Astrocyte of the spinal cord (primary cell): Measurements from ENCODE around the gene BAIAP2.
"Not testable (repeated sequence)": the region's sequence is repeated elsewhere in the genome, so short reads cannot be mapped to it uniquely, and the experiment has no call there.

ENCODE experiments used
- DNase-seq: peaks from one replicate; pipeline ENCODE4 v3.0.0; 2011; ENCODE audit warnings: low read depth, low spot score
- H3K4me3 ChIP-seq: 2 replicates; pipeline ENCODE4 v1.5.1; 2011; ENCODE audit warnings: low read depth, mild to moderate bottlenecking, low read length, moderate library complexity
- CTCF ChIP-seq: IDR thresholded peaks from 2 replicates; pipeline ENCODE4 v1.5.1; 2012; ENCODE audit warnings: low read depth, mild to moderate bottlenecking, low read length, inconsistent platforms
- in situ Hi-C: cut with HindIII; loops from 2 replicates; pipeline ENCODE4 v1.10.0; 2017; ENCODE audit warnings: low sequenced_read_pairs

BAIAP2 gene

GRCh38 chr17:81143200-81143527, 108.2 kb downstream of the BAIAP2 start:
- in situ Hi-C loops = no loop called here
- no peak for TF ChIP-seq CTCF
- no peak overlapping the region for H3K4me3 ChIP-seq
- DNase-seq = no peak

DNA sequence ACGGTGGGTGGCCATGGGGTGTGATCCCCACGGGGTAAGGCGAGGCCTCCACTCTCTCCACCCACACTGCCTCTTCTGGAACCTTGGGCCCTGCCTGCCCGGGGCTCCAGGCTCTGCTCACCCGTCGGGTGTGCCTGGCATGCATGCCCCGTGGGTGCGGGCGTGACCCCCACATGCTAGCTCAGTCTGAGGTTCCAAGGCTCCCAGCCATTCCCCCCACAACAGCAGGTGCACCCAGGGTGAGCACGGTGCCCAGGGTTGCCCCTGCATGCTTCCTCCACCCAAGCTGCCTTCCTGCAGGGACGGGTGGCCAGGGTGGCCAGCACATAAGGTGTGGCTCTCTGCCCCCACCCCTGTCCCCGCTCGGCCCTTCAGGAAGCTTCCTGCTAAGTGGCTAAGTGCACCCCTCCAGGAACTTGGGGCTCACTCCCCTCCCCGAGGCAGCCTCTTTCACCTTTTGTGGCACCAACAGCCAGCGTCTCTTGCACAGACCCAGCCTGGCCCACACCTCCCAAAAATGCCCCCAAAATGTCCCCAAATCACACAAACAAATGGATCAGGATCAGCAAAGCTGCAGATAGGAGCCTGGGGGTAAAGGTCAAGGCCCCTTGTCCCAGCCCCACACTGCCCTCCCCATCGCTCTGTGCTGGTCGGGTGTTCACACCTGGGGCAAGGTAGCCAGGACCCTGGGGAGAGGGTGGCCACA, 108.9 kb downstream of the BAIAP2 start:
- DNase-seq = no peak
- TF ChIP-seq CTCF = no peak
- in situ Hi-C loops = no loop called here
- H3K4me3 ChIP-seq = no peak overlapping the region

DNA sequence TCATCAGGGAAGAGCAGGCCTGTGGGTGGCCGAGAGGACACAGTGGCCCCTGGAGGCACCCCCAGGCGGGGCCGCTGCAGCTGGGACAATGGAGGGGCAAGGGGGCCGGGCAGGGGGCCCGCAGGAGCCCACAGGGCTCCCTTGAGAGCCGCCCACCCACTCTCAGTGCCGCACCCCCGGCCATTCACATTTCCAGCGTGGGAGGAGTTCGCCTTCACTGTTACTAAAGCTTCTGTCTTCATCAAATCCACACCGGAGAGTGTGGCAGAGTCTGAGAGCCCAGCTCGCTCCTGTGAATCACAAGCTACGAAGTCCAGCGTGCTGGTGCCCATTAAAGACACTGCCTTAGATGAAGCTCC, 109.5 kb downstream of the BAIAP2 start:
- DNase-seq = no peak
- no peak overlapping the region for H3K4me3 ChIP-seq
- no peak for TF ChIP-seq CTCF
- in situ Hi-C loops = no loop called here

GRCh38 chr17:81146208-81146607, 111.3 kb downstream of the BAIAP2 start:
- H3K4me3 ChIP-seq, in situ Hi-C loops, DNase-seq: not testable (repeated sequence)

DNA sequence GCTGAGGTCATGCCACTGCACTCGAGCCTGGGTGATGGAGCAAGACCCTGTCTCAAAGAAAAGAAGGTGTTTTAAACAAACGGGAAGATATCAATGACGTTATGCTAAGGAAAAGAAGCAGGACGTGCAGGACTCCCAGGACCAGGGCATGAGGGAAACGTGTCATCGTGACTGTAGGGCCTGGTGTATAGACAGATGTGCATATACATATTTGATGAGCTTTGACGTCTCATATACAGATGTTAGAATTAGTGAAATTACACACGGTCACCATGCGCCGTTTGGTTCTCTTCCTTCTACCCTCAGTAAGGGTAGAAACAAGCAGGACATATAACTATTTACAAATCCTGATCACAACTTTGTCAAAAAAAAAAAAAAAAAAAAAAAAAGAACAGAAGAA, 112.8 kb downstream of the BAIAP2 start:
- H3K4me3 ChIP-seq = no peak overlapping the region
- DNase-seq = no peak
- TF ChIP-seq CTCF = no peak
- in situ Hi-C loops = no loop called here

DNA sequence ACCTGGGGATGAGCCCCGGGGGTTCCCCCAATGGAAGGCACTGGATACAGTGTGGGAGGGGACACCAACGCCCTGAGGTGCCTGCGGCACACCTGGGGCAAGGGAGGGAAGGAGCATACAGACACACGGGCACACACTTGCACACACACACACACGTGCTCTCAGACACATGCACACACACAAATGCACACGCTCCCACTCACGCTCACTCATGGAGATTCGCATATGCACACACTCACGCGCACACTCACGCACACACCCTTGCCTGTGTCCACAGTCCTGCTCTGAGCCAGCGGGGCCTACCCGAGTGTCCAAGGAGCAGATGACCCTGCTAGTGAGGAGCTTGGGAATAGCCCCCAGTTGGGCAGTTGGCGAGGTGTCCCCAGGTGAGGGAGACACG, 113.6 kb downstream of the BAIAP2 start:
- in situ Hi-C loops = no loop called here
- DNase-seq = no peak
- no peak for TF ChIP-seq CTCF
- no peak overlapping the region for H3K4me3 ChIP-seq

DNA sequence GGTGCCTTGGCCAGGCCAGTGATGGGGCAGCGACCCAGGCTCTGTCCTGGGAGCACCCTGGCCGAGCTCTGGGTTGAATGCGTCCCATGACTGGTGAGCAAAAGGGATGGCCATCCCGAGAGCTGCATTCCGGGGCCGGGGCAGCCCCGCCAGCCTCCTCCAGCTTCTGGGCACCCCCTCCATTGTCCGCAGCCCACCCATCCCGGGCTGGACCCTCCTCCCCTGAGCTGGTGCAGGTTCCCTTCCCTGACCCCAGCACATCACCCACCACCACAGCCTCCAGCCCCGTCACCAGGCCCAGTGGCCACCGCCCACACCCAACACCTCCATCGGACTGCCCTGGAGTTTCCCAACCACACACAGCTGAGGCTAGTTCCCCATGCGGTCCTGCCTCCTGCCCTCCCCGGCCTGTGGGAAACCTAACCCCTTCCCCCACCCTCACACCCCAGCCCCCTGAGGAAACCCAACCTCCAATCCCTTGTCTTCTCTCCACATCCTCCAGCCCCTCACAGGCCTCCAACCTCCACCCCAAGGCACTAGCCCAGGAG, 114.1 kb downstream of the BAIAP2 start:
- no peak for TF ChIP-seq CTCF
- DNase-seq = no peak
- H3K4me3 ChIP-seq = no peak overlapping the region
- in situ Hi-C loops = no loop called here
